PFSK-1 (cell line): ENCODE results near the gene ITPKB.

Source experiments
- FOXP2 ChIP-seq: optimal IDR thresholded peaks from 2 replicates; pipeline ENCODE3; 2011; ENCODE audit warnings: borderline replicate concordance, control low read depth, inconsistent platforms; ENCODE audit not compliant: insufficient read depth; ENCODE audit errors: extremely low read length, extremely low read depth
- POLR2AphosphoS5 ChIP-seq: IDR thresholded peaks from 2 replicates; pipeline ENCODE4 v1.6.1; 2012; ENCODE audit warnings: low read depth, mild to moderate bottlenecking, control low read depth, low read length, moderate library complexity
- SIN3A ChIP-seq: IDR thresholded peaks from 2 replicates; pipeline ENCODE4 v1.6.1; 2012; ENCODE audit warnings: mild to moderate bottlenecking, low read length, moderate library complexity, borderline replicate concordance; ENCODE audit not compliant: insufficient read depth
- TAF1 ChIP-seq: IDR thresholded peaks from 2 replicates; pipeline ENCODE4 v1.6.1; 2012; ENCODE audit warnings: low read length, control low read depth, borderline replicate concordance; ENCODE audit not compliant: insufficient read depth
- TF ChIP-seq, protein P1 (sequence below), 2 experiments: IDR thresholded peaks; 2 replicates each; pipeline versions ENCODE4 v1.6.1 to v1.8.0; 2011 to 2012; ENCODE audit warnings: low read depth in 2 of 2, low read length in 2 of 2, control low read depth in 1 of 2, inconsistent platforms in 1 of 2, mild to moderate bottlenecking in 1 of 2, moderate library complexity in 1 of 2; ENCODE audit not compliant: insufficient read depth in 1 of 2

Gene ITPKB

DNA sequence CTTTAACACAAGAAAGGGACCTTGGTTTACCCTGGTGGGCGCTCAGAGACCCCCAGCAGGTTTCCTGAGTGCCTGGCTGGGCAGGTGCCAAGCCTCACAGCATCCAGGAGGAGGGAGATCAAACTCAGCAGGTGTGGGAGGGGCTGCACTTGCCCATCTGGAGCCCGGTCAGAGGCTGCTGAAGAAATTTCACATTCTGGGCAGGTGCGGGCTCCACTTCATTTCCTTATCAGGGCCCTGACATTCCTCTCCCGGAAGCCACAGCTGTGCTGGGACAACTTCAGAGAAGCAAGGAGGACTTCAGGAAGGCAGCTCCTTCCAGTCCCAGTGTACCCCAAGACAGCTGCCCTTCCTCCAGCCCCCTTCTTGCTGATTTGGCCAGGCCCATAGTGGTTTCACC lies 82.9 kb downstream of the ITPKB start:
- TF ChIP-seq, protein P1, sequence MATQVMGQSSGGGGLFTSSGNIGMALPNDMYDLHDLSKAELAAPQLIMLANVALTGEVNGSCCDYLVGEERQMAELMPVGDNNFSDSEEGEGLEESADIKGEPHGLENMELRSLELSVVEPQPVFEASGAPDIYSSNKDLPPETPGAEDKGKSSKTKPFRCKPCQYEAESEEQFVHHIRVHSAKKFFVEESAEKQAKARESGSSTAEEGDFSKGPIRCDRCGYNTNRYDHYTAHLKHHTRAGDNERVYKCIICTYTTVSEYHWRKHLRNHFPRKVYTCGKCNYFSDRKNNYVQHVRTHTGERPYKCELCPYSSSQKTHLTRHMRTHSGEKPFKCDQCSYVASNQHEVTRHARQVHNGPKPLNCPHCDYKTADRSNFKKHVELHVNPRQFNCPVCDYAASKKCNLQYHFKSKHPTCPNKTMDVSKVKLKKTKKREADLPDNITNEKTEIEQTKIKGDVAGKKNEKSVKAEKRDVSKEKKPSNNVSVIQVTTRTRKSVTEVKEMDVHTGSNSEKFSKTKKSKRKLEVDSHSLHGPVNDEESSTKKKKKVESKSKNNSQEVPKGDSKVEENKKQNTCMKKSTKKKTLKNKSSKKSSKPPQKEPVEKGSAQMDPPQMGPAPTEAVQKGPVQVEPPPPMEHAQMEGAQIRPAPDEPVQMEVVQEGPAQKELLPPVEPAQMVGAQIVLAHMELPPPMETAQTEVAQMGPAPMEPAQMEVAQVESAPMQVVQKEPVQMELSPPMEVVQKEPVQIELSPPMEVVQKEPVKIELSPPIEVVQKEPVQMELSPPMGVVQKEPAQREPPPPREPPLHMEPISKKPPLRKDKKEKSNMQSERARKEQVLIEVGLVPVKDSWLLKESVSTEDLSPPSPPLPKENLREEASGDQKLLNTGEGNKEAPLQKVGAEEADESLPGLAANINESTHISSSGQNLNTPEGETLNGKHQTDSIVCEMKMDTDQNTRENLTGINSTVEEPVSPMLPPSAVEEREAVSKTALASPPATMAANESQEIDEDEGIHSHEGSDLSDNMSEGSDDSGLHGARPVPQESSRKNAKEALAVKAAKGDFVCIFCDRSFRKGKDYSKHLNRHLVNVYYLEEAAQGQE (IDR thresholded peaks at IDR 0.05; ENCODE audit: insufficient read depth in 1 of 2, low read depth in 2 of 2, low read length in 2 of 2): no peak
- TF ChIP-seq TAF1 (no peak), POLR2AphosphoS5 (no peak), SIN3A (no peak), FOXP2 (no peak)

DNA sequence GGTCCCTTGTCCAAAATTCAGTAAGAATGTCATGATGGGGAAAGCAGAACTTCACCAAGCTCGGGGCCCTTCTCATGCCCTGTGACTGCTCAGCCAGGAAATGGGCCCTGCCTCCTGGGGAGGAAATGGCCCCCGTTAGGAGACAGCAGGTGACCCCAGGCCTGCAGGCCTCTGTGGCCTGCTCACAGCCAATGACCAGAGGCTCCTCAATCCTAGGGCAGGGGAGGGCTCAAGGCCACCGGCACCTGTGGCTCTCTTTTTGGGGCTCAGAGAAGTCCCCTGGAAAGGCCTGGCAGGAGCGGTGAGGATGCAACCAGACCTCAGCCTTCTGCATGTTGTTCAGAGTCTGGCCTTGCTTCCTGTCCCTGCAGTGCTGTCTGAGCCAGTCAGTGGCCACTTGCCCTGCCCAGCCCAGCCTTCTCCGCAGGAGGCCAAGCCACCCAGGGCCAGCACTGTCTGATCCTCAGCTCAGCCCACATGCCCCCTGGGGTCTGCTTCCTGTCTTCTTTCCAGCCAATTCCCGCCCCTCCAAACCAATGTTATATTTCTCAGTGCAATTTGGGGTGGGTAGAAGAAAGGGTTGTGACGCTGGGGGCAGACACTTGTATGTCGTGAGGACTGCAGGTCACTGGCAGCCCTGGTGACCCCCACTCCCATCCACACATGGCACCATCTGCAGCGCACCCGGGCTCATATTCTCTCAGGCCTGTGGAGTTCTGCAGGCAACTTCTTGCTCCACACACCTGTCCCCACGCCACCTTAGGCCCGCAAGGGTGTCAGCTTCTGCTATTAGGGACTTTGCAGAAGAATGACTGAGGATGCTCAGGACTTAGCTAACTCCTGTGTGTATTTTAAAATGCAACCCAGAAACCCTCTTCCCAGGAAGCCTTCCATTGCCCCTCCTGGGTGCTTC lies 83.6 kb downstream of the ITPKB start:
- TF ChIP-seq FOXP2: no peak
- TF ChIP-seq, protein P1 (IDR thresholded peaks at IDR 0.05; ENCODE audit: insufficient read depth in 1 of 2, low read depth in 2 of 2, low read length in 2 of 2): no peak
- no peak for TF ChIP-seq SIN3A
- TF ChIP-seq POLR2AphosphoS5: no peak
- no peak for TF ChIP-seq TAF1

DNA sequence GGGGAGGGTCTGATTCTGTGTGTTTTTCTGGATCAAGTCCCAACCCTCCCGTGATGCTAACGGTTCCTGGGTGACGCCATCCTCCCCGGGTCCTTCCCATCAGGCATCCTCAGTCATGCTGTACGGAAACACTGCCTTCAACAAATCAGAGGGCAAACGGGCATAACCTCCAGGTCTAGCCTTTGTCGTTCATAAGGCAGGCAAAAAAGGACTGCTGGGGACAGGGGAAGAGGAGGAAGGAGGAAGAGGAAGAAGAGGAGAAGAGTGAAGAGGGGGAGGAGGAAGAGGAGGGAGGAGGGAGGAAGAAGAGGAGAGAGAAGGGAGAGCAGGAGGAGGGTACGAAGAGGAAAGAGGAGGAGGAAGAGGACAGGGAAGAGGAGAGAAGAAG lies 84.4 kb downstream of the ITPKB start:
- TF ChIP-seq TAF1: no peak
- TF ChIP-seq POLR2AphosphoS5: no peak
- TF ChIP-seq, protein P1 (IDR thresholded peaks at IDR 0.05; ENCODE audit: insufficient read depth in 1 of 2, low read depth in 2 of 2, low read length in 2 of 2): no peak
- no peak for TF ChIP-seq SIN3A

DNA sequence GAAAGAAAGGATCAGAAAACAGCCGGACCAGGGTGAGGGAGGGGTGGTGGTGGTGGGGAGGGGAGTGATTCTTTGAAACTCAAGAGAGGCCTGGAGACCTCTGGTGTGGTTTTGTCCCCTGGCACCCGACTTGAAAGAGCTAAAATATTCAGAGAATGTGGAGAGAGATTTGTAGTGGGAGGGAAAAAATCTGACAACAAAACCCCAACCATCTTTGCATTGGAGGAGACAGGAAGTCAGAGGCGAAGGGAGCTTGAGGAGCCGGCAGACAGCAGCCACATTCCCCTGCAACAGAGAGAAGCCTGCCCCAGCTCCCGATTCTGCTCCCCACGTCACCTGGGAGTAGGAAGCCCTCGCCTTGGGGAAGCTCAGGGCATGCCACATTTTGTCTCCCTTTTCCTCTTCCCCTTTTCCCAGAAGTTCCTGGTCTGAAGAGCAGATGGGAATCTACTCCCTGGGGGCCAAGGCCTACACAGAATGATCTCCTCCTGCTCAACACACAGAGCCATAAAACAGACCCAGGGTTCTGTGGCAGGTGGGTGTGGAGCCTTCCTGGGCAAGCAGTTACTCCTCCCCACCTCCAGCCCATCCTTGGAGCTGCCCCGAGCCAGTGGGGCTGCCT lies 84.9 kb downstream of the ITPKB start:
- TF ChIP-seq SIN3A: no peak
- TF ChIP-seq, protein P1 (IDR thresholded peaks at IDR 0.05; ENCODE audit: insufficient read depth in 1 of 2, low read depth in 2 of 2, low read length in 2 of 2): no peak
- no peak for TF ChIP-seq TAF1
- no peak for TF ChIP-seq FOXP2
- no peak for TF ChIP-seq POLR2AphosphoS5
